T-cell (primary cell): ENCODE results near the gene PDSS2. TPM values are rescaled to one million over a fixed set of nuclear protein-coding genes. Genes with fewer than 3 reads are reported as not detected.
"Not testable (repeated sequence)": the region's sequence is repeated elsewhere in the genome, so short reads cannot be mapped to it uniquely, and the experiment has no call there.

Source experiments
- ATAC-seq, 4 experiments: fragments of 200-7000 bp in 3 of 4; fragments of 150-1000 bp in 1 of 4; cut with Tn5 transposase; replicated peaks in 1 of 4; 1 replicate in 3 of 4; 2 replicates in 1 of 4; pipeline ENCODE4 v1.10.0; 2021; ENCODE audit warnings: moderate library complexity in 3 of 4, mild to moderate bottlenecking in 2 of 4, moderate number of reproducible peaks in 1 of 4
- CTCF ChIA-PET, 2 donors: fragments of 300-600 bp; sonication (Branson Sonifier 250); formaldehyde crosslinking; loops; one replicate each; lab custom pipeline; 2022; ENCODE audit warnings: antibody characterized with exemption in 2 of 2; lab: Charles Lee
- POLR2A ChIA-PET, 2 donors: fragments of 300-600 bp; sonication (Branson Sonifier 250); formaldehyde crosslinking; loops; one replicate each; lab custom pipeline; 2022; ENCODE audit warnings: antibody characterized with exemption in 2 of 2; lab: Charles Lee
- DNase-seq, 35 experiments: peaks; one replicate each; pipeline versions ENCODE4 v3.0.0 to v3.0.0-alpha.2; 2013 to 2023
- H3K27ac ChIP-seq: one replicate; pipeline ENCODE4 v1.5.1; 2013; ENCODE audit warnings: low read length
- H3K27me3 ChIP-seq, 2 experiments: replicated peaks in 1 of 2; 1 replicate in 1 of 2; 2 replicates in 1 of 2; pipeline versions ENCODE4 v1.6.1 to v1.7.0; 2013; ENCODE audit warnings: low read length in 1 of 2, mixed read lengths in 1 of 2; ENCODE audit not compliant: control insufficient read depth in 2 of 2, insufficient read depth in 2 of 2; ENCODE audit errors: extremely low read depth in 1 of 2
- H3K36me3 ChIP-seq, 2 donors: 1 replicate in 1 of 2; 2 replicates in 1 of 2; pipeline versions ENCODE4 v1.6.1 to v1.7.0; 2013; ENCODE audit warnings: low read length in 1 of 2; ENCODE audit not compliant: control insufficient read depth in 2 of 2, insufficient read depth in 1 of 2; ENCODE audit errors: extremely low read depth in 1 of 2
- H3K4me1 ChIP-seq, 2 experiments: 1 replicate in 1 of 2; 2 replicates in 1 of 2; pipeline versions ENCODE4 v1.6.1 to v1.7.0; 2013; ENCODE audit warnings: low read length in 2 of 2, mixed read lengths in 1 of 2; ENCODE audit not compliant: insufficient read depth in 2 of 2, control insufficient read depth in 1 of 2; ENCODE audit errors: extremely low read depth in 1 of 2
- H3K4me3 ChIP-seq, 2 donors: 1 replicate in 1 of 2; 2 replicates in 1 of 2; pipeline versions ENCODE4 v1.5.1 to v1.7.0; 2013; ENCODE audit warnings: mild to moderate bottlenecking in 2 of 2, low read length in 1 of 2, moderate library complexity in 1 of 2; ENCODE audit not compliant: control insufficient read depth in 1 of 2; ENCODE audit errors: extremely low read depth in 1 of 2
- H3K9me3 ChIP-seq: 2 replicates; pipeline ENCODE4 v1.7.0; 2013
- H3K27ac Mint-ChIP-seq, 2 donors: one replicate each; pipeline ENCODE4 v1.8.0; 2020 to 2021; ENCODE audit warnings: mild to moderate bottlenecking in 2 of 2, mixed read lengths in 2 of 2
- H3K27me3 Mint-ChIP-seq, 2 donors: one replicate each; pipeline ENCODE4 v1.8.0; 2021 to 2022; ENCODE audit warnings: mixed read lengths in 2 of 2
- H3K36me3 Mint-ChIP-seq: one replicate; pipeline ENCODE4 v1.8.0; 2021; ENCODE audit warnings: mixed read lengths
- H3K4me1 Mint-ChIP-seq, 3 donors: one replicate each; pipeline ENCODE4 v1.8.0; 2020 to 2022; ENCODE audit warnings: mixed read lengths in 3 of 3, mild to moderate bottlenecking in 1 of 3
- H3K4me3 Mint-ChIP-seq, 3 donors: one replicate each; pipeline ENCODE4 v1.8.0; 2020 to 2022; ENCODE audit warnings: mild to moderate bottlenecking in 3 of 3, mixed read lengths in 3 of 3, moderate library complexity in 3 of 3
- H3K9me3 Mint-ChIP-seq, 3 donors: one replicate each; pipeline ENCODE4 v1.8.0; 2020 to 2022; ENCODE audit warnings: mixed read lengths in 3 of 3
- WGBS: methylation state at CpG from one replicate; pipeline ENCODE4 v1.1.5; 2013; ENCODE audit warnings: missing lambda C conversion rate; ENCODE audit not compliant: insufficient coverage; 5-methylcytosine and 5-hydroxymethylcytosine counted together
- total RNA-seq, 35 experiments: library from RNA in 6 of 35; stranded (reverse) in 6 of 35; fragments of 120-200 nt in 1 of 35; gene quantifications; one replicate each; pipeline versions ENCODE4 v1.2.1 to v1.2.4 and lab custom pipeline; 2013 to 2026

The PDSS2 gene
- total RNA-seq, 5 donors from 2014 or later (not counting 1 experiment from before 2014, with no cell fraction given) = 10.8 to 13.6 (median 11.8) TPM

DNA sequence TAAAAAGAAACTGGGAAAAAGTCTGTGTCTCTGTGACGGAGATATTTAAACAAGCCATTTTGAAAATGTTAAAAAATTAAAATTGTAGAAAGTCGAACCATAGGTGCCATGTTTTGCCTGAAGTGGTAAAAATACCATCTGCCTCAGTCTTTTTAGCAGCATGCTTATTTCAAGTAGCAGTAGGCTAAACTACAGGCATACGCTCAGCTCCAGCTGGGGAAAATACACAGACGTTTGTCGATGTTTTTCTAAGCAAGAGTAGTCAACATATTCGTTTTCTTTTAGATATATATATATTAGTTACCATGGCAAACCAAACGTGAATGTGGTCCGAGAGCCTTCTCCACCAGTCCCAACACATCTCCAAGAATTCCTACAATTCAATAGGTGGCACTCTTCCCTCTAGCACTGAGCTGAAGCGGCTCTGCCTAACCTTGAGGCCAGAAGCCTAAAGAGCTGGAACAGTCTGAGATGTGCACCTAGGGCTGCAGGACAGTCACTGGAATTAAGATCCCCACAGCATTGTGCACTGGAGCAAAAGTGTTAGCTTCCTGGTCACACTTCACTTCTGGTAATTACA is 273.9 kb downstream of the PDSS2 start:
- Histone ChIP-seq H3K27ac (no peak overlapping the region), H3K27me3 (no peaks in the 10 kb centered on the region), H3K9me3 (no peaks in the 10 kb centered on the region), H3K4me3 (no peak overlapping the region), H3K4me1 (no peaks in the 10 kb centered on the region), H3K36me3 (no peaks in the 10 kb centered on the region)
- Mint-ChIP-seq H3K4me3 (no peak overlapping the region), H3K27ac (no peak overlapping the region), H3K4me1 (no peaks in the 10 kb centered on the region), H3K9me3 (no peaks in the 10 kb centered on the region), H3K36me3 (peaks cover 36% of the 10 kb centered on the region), H3K27me3 (no peaks in the 10 kb centered on the region)
- 75% methylated on average over 1 of the region's 9 CpGs for WGBS
- no peak for ATAC-seq
- no peak for DNase-seq
- POLR2A ChIA-PET = no interaction called here
- CTCF ChIA-PET = no interaction called here

DNA sequence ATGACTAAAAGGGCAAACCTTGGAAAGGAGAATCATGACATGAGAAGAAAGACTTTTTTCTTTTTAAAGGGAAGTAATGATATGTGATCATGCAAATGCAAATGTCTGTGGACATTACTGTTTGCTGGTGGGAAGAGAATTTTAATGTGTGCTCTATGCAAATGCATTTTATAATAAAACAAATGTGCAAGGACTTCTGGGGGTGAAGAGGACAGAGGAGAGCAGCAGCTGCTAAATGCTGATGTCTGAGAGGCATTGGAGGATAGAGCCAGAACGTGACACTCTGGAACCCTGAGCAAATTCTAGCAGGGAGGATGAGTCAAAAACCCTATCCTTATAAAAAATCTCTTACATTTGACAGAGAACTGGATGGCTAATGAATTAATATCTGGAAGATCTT is 274.9 kb downstream of the PDSS2 start:
- H3K27me3 ChIP-seq = no peaks in the 10 kb centered on the region

DNA sequence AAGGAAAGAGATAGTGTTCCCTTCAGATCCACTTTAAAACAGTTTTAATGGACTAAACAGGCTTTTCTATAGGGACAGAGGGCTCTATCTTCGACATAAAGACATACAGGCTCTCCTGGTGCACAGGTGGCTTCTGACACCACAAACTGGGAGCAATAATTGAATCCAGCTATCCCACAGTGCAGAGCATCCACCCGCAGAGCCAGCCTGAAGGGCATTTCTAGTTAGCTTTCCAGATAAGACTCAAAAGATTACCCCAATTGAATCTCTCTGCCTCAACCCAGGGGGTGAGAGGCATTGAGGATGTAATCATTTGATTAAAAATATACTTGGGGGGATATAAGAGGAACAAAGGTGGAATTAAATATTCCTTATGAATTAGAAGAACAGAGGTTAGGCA is 279.3 kb downstream of the PDSS2 start:
- CTCF ChIA-PET = no interaction called here
- WGBS = 100% methylated on average over 1 of the region's 2 CpGs
- Histone ChIP-seq H3K27ac (no peak overlapping the region), H3K27me3 (no peaks in the 10 kb centered on the region), H3K4me3 (no peak overlapping the region), H3K36me3 (no peaks in the 10 kb centered on the region), H3K4me1 (no peaks in the 10 kb centered on the region), H3K9me3 (no peaks in the 10 kb centered on the region)
- DNase-seq (no peak), ATAC-seq (no peak)
- H3K36me3 Mint-ChIP-seq = peaks cover 33% of the 10 kb centered on the region
- no peaks in the 10 kb centered on the region for H3K4me1 Mint-ChIP-seq
- no peaks in the 10 kb centered on the region for H3K9me3 Mint-ChIP-seq
- no peak overlapping the region for H3K27ac Mint-ChIP-seq
- H3K4me3 Mint-ChIP-seq = no peak overlapping the region
- POLR2A ChIA-PET = no interaction called here
- H3K27me3 Mint-ChIP-seq = no peaks in the 10 kb centered on the region

More for the DNA sequence above, 274.9 kb downstream of the PDSS2 start:
- Mint-ChIP-seq H3K4me3 (no peak overlapping the region), H3K36me3 (peaks cover 32% of the 10 kb centered on the region), H3K27ac (no peak overlapping the region), H3K27me3 (no peaks in the 10 kb centered on the region), H3K4me1 (no peaks in the 10 kb centered on the region), H3K9me3 (no peaks in the 10 kb centered on the region)
- no peaks in the 10 kb centered on the region for H3K4me1 ChIP-seq
- H3K27ac ChIP-seq = no peak overlapping the region
- no peaks in the 10 kb centered on the region for H3K9me3 ChIP-seq
- ATAC-seq (no peak), DNase-seq (no peak)
- WGBS = no CpG with 5 or more reads among the region's 1 CpG
- no peaks in the 10 kb centered on the region for H3K36me3 ChIP-seq
- H3K4me3 ChIP-seq = no peak overlapping the region
- ChIA-PET POLR2A (no interaction called here), CTCF (no interaction called here)

DNA sequence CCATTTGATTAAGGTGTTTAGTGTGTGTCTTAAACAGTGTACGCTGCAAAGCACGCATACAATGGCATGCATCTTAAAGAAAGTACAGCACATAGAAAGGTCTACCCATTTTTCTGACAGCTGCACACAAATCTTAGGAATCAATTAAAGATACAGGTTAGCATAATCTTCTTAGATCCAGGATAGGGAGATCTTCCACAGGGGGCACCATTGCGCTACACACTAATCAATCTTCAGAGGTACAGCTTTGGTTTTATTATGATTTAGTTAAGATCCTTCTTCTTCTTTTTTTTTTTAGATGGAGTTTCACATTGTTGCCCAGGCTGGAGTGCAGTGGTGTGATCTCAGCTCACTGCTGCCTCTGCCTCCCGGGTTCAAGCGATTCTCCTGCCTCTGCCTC is 280.4 kb downstream of the PDSS2 start:
- H3K4me3 Mint-ChIP-seq = no peak overlapping the region
- H3K9me3 Mint-ChIP-seq = no peaks in the 10 kb centered on the region
- POLR2A ChIA-PET = no interaction called here
- DNase-seq (no peak), ATAC-seq (no peak)
- Histone ChIP-seq H3K4me1 (no peaks in the 10 kb centered on the region), H3K9me3 (no peaks in the 10 kb centered on the region), H3K36me3 (no peaks in the 10 kb centered on the region), H3K4me3 (no peak overlapping the region), H3K27me3 (no peaks in the 10 kb centered on the region), H3K27ac (no peak overlapping the region)
- H3K4me1 Mint-ChIP-seq = no peaks in the 10 kb centered on the region
- CTCF ChIA-PET = interaction anchor here in 1 of 2 donors (0.6 kb wide), 1 partner anchor 41 kb away, joined by 3 read pairs; no protein-coding TSS in a partner anchor
- no peaks in the 10 kb centered on the region for H3K27me3 Mint-ChIP-seq
- no peak overlapping the region for H3K27ac Mint-ChIP-seq
- H3K36me3 Mint-ChIP-seq = peaks cover 35% of the 10 kb centered on the region
- 100% methylated on average over 2 of the region's 5 CpGs for WGBS

DNA sequence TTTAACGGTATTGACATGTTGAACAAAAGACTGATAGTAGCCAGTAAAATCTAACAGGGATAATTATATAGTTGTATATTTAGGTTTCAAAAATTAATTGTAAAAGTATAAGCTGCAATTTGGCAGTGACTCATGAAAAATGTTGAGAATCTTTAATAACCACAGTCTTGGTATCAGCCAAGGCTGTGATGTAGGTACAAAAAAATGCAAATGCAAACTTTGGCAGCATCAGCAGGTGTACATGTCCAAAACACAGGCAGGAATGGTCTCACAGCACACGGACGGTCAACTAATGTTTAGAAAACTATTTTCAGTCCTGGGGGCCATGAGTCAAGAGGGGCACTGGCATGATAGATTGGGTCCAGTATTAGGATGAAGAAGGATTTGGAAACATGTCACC is 285.6 kb downstream of the PDSS2 start:
- 93% methylated on average over 2 of the region's 3 CpGs for WGBS
- DNase-seq (no peak), ATAC-seq (no peak)
- Histone ChIP-seq H3K27ac (no peak overlapping the region), H3K9me3 (no peaks in the 10 kb centered on the region), H3K4me3 (no peak overlapping the region), H3K36me3 (no peaks in the 10 kb centered on the region), H3K4me1 (no peaks in the 10 kb centered on the region), H3K27me3 (no peaks in the 10 kb centered on the region)
- H3K4me3 Mint-ChIP-seq = no peak overlapping the region
- POLR2A ChIA-PET = no interaction called here
- H3K9me3 Mint-ChIP-seq = peaks cover 0 to 4% (median 0%) of the 10 kb centered on the region in 3 donors
- peaks cover 31% of the 10 kb centered on the region for H3K36me3 Mint-ChIP-seq
- CTCF ChIA-PET = interaction anchor here in 1 of 2 donors (0.6 kb wide), 1 partner anchor 54 kb away, joined by 3 read pairs; no protein-coding TSS in a partner anchor
- no peak overlapping the region for H3K27ac Mint-ChIP-seq
- no peaks in the 10 kb centered on the region for H3K27me3 Mint-ChIP-seq
- H3K4me1 Mint-ChIP-seq = no peaks in the 10 kb centered on the region

DNA sequence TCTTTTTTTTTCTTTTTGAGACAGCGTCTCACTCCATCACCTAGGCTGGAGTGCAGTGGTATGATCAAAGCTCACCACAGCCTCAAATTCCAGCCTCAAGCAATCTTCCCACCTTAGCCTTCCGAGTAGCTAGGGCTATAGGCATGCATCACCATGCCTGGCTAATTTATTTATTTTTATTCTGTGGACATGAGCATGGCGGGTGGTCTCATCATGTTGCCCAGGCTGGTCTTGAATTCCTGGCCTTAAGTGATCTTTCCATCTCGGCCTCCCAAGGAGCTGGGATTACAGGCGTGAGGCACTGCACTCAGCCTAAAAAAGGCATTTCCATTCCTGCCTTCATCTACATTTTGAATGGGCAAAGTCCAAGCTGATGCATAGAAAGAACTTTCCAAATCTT is 287.9 kb downstream of the PDSS2 start:
- no peaks in the 10 kb centered on the region for H3K27me3 Mint-ChIP-seq
- H3K9me3 Mint-ChIP-seq = peaks cover 0 to 7% (median 3%) of the 10 kb centered on the region in 3 donors
- no peak overlapping the region for H3K27ac Mint-ChIP-seq
- Histone ChIP-seq H3K27ac (no peak overlapping the region), H3K9me3 (no peaks in the 10 kb centered on the region), H3K27me3 (no peaks in the 10 kb centered on the region), H3K4me1 (no peaks in the 10 kb centered on the region), H3K36me3 (no peaks in the 10 kb centered on the region), H3K4me3 (no peak overlapping the region)
- H3K4me3 Mint-ChIP-seq = no peak overlapping the region
- ChIA-PET CTCF (no interaction called here), POLR2A (no interaction called here)
- WGBS = 100% methylated on average over 3 of the region's 5 CpGs
- peaks cover 18% of the 10 kb centered on the region for H3K36me3 Mint-ChIP-seq
- ATAC-seq (no peak), DNase-seq (no peak)
- H3K4me1 Mint-ChIP-seq = no peaks in the 10 kb centered on the region

DNA sequence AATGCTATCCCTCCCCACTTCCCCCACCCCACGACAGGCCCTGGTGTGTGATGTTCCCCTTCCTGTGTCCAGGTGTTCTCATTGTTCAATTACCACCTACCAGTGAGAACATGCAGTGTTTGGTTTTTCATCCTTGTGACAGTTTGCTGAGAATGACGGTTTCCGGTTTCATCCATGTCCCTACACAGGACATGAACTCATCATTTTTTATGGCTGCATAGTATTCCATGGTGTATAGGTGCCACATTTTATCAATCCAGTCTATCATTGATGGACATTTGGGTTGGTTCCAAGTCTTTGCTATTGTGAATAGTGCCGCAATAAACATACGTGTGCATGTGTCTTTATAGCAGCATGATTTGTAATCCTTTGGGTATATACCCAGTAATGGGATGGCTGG is 295.1 kb downstream of the PDSS2 start:
- H3K4me3 ChIP-seq, H3K27ac Mint-ChIP-seq, H3K9me3 Mint-ChIP-seq, H3K4me1 ChIP-seq, H3K27ac ChIP-seq, H3K27me3 ChIP-seq, ATAC-seq, CTCF ChIA-PET, H3K4me3 Mint-ChIP-seq, POLR2A ChIA-PET, H3K36me3 ChIP-seq, DNase-seq, H3K36me3 Mint-ChIP-seq, H3K4me1 Mint-ChIP-seq, H3K9me3 ChIP-seq, H3K27me3 Mint-ChIP-seq: not testable (repeated sequence)
- WGBS = no CpG with 5 or more reads among the region's 5 CpGs
